Astrocyte of the spinal cord (primary cell): ENCODE measurements around the gene RUNX1.
A peak's percentile ranks its signal among the peaks of the same experiment; 100 is the strongest.

Source experiments
- DNase-seq: peaks from one replicate; pipeline ENCODE4 v3.0.0; 2011; ENCODE audit warnings: low read depth, low spot score
- H3K4me3 ChIP-seq: 2 replicates; pipeline ENCODE4 v1.5.1; 2011; ENCODE audit warnings: low read depth, mild to moderate bottlenecking, low read length, moderate library complexity
- in situ Hi-C: cut with HindIII; loops from 2 replicates; pipeline ENCODE4 v1.10.0; 2017; ENCODE audit warnings: low sequenced_read_pairs
- TF ChIP-seq, protein P1 (sequence below): IDR thresholded peaks from 2 replicates; pipeline ENCODE4 v1.5.1; 2012; ENCODE audit warnings: low read depth, mild to moderate bottlenecking, low read length, inconsistent platforms

Gene RUNX1

DNA sequence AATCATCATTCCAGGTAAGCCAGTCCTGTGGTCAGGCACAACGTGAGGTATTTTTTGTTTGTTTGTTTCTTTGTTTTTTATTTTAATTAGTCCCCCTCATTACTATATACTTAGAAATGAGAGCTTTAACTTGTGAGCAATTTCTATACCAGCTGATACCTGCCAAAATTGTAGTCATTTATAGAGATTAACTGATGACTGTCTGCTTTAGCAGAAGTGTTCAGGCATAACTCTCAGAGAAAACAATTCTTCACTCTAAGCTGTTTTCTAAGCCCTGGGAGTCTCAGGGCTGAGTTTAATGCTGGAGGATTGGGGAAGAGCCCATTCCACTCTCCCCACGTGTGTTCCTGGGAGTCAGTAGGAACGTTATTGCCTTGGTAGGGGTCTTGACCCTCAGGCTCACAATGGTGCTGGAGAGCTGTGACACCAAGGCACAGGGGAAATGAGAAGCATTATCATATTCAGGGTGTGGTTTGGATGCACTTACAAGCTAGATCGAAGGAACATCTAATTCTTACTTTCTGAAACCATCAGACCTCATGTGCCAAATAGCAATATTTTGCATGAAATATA lies 212.1 kb downstream of the RUNX1 start:
- in situ Hi-C loops: no loop called here
- H3K4me3 ChIP-seq: peak overlapping the region; percentile 37
- TF ChIP-seq, protein P1, sequence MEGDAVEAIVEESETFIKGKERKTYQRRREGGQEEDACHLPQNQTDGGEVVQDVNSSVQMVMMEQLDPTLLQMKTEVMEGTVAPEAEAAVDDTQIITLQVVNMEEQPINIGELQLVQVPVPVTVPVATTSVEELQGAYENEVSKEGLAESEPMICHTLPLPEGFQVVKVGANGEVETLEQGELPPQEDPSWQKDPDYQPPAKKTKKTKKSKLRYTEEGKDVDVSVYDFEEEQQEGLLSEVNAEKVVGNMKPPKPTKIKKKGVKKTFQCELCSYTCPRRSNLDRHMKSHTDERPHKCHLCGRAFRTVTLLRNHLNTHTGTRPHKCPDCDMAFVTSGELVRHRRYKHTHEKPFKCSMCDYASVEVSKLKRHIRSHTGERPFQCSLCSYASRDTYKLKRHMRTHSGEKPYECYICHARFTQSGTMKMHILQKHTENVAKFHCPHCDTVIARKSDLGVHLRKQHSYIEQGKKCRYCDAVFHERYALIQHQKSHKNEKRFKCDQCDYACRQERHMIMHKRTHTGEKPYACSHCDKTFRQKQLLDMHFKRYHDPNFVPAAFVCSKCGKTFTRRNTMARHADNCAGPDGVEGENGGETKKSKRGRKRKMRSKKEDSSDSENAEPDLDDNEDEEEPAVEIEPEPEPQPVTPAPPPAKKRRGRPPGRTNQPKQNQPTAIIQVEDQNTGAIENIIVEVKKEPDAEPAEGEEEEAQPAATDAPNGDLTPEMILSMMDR: no peak
- no peak for DNase-seq

DNA sequence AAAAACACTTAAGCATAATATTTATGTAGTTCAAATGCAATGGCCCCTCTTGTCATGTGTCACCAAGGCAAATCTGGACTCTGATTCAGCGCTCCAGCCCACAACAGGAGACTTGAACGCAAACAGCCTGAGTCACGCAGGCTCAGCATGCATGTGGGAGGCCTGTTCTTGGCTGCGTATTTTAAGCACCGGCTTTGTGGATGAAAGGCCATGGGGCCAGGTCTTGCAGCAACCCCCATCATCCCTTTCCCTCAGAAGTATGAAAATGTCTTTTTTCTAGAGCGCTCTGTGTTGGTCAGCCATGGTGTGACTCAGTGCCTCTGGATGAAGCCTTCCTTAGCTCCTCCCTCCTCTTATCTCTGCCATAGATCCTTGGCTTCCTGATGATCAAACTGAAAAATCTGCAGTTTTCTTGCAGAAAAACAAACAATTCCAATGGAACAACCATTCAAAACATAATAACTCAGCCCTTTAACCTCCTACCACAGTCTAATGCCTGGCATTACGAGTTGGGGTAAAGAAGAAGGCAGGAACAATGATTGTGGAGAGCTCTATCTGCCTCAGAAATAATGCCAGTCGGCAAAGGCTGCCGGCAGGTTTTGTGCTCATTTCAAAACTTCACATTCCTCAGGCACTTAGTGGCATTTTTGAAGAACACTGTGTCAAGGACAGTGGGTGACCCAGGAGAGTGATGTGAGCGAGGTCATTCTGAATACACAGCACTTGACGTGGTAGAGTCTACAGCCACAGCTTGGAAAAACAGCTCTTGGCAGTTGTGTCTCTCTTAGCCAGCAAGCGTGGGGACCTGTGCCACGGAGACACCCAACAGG lies 212.8 kb downstream of the RUNX1 start:
- peak overlapping the region; percentile 37 for H3K4me3 ChIP-seq

DNA sequence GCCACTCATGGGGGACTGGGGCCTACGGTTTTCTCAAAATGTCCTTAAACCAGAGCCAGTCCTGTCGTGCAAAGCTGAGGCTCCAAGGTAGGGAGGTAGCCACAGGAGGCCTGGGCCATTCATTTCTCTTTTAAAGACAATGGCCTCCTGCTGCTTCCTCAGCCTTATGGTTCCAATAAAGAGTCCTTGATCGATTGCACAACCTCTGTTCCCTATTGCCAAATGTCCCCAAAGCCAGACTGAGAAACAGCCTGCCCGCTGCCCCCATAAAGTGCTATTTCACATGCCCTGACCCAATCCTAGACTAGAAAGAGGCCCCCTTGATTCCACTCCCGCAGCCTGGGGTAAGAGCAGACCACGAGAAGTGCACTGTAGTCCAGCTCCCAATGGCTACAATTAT lies 213.6 kb downstream of the RUNX1 start:
- peak; percentile 41 for DNase-seq
- TF ChIP-seq, protein P1: no peak
- in situ Hi-C loops: no loop called here
- H3K4me3 ChIP-seq: no peak overlapping the region

More for the DNA sequence above, 212.8 kb downstream of the RUNX1 start:
- in situ Hi-C loops: no loop called here
- peak; percentile 100 for DNase-seq
- TF ChIP-seq, protein P1: no peak

DNA sequence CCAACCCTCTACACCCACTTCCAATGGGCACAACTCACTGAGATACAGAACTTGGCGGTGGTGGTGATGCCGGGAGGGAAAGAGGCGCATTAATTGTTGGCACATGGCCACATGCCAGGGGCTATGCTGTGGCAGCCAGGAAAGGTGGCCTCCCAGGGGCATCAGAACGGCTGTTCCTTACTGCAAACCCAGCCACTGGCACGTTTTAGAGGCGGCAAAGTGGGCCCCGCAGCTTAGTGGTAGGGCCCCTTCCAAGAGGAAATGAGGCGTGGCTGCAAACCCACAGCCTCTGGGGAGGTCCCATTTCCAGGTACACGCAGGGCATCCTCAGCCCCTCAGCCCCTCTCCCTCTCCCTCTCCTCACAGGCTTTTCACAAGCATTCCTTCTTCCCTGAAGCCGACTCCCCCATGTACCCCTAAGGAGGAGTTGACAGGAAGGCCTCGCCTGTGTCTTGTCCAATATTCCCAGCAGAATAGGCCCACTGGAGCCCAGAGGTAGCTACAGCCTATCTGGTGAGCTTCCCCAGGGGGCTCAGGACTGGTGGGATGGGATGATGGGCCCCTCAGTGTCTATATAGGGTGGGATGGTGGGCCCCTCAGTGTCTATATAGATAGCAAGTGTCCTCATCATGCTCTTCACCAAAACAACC lies 214.1 kb downstream of the RUNX1 start:
- TF ChIP-seq, protein P1: no peak
- no peak overlapping the region for H3K4me3 ChIP-seq
- in situ Hi-C loops: no loop called here
- DNase-seq: no peak

DNA sequence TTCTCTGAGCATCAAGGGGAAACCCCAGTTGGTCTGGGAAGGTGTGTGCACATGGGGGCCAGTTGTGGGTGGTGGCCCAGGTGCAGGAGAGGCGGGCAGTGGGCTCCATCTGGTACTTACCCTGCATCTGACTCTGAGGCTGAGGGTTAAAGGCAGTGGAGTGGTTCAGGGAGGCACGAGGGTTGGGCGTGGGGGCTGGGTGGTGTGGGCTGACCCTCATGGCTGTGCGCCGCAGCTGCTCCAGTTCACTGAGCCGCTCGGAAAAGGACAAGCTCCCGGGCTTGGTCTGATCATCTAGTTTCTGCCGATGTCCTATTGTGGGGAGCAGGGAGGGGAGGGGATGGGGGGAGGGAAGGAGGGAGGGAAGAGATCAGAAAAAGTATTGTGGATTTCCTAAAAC lies 214.8 kb downstream of the RUNX1 start:
- TF ChIP-seq, protein P1: no peak
- in situ Hi-C loops: no loop called here
- DNase-seq: no peak
- no peak overlapping the region for H3K4me3 ChIP-seq

DNA sequence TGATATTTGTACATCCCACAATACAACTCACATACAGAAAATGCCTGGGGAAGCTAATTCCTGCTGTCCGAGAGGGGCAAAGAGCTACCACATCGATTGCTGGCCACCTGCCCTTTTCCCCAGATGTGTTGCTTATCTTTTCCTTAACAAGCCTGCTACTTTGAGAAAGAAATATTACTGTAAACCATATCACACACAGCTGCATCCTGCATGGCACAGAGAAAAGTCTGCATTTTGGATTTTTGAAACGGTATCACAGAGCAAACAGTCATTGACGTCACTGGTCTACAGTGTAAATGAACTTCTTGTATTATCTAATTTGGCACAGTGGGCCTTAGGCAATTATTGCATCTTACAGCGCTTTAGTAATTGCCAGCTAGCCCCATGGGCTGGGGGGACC lies 215.6 kb downstream of the RUNX1 start:
- TF ChIP-seq, protein P1: no peak
- no peak for DNase-seq
- in situ Hi-C loops: no loop called here
- no peak overlapping the region for H3K4me3 ChIP-seq
